Activated CD8-positive, alpha-beta memory T cell treated with anti-CD3 and anti-CD28 coated beads, Interleukin-2, amount 10 ng/mL, durations not matched to agents 7 days and 5 days (primary cell): ENCODE data around the gene DNAJB8. TPM values are rescaled to one million over a fixed set of nuclear protein-coding genes. Genes with fewer than 3 reads are reported as not detected.

Experiments used
- ATAC-seq: fragments of 150-1000 bp; cut with Tn5 transposase; one replicate; pipeline ENCODE4 v1.10.0; 2021; ENCODE audit warnings: moderate library complexity
- CTCF ChIA-PET: fragments of 350-600 bp; sonication (Branson Sonifier 250); formaldehyde crosslinking; loops from one replicate; lab custom pipeline; 2021; ENCODE audit warnings: antibody characterized with exemption; lab: Charles Lee
- DNase-seq: peaks from one replicate; pipeline ENCODE4 v3.0.0-alpha.2; 2020
- H3K27ac Mint-ChIP-seq: one replicate; pipeline ENCODE4 v1.8.0; 2021; ENCODE audit warnings: mild to moderate bottlenecking, mixed read lengths
- H3K27me3 Mint-ChIP-seq: one replicate; pipeline ENCODE4 v1.8.0; 2021; ENCODE audit warnings: mixed read lengths
- H3K36me3 Mint-ChIP-seq: one replicate; pipeline ENCODE4 v1.8.0; 2021; ENCODE audit warnings: mild to moderate bottlenecking, mixed read lengths
- H3K4me1 Mint-ChIP-seq: one replicate; pipeline ENCODE4 v1.8.0; 2021; ENCODE audit warnings: mixed read lengths
- H3K4me3 Mint-ChIP-seq: one replicate; pipeline ENCODE4 v1.8.0; 2021; ENCODE audit warnings: mild to moderate bottlenecking, moderate library complexity, mixed read lengths
- H3K9me3 Mint-ChIP-seq: one replicate; pipeline ENCODE4 v1.8.0; 2022; ENCODE audit warnings: low read depth, mixed read lengths
- total RNA-seq, 2 experiments: library from RNA; stranded (reverse); gene quantifications; one replicate each; pipeline ENCODE4 v1.2.3, GENCODE V29; 2021

DNAJB8 gene
- total RNA-seq, 2 experiments from 2014 or later, result not detected

GRCh38 chr3:128499724-128500275 lies 33.1 kb upstream of the DNAJB8 start:
- no peak overlapping the region for H3K4me3 Mint-ChIP-seq
- H3K9me3 Mint-ChIP-seq, result no peaks in the 10 kb centered on the region
- peaks cover 6% of the 10 kb centered on the region for H3K4me1 Mint-ChIP-seq
- H3K36me3 Mint-ChIP-seq, result no peaks in the 10 kb centered on the region
- DNase-seq (no peak), ATAC-seq (no peak)
- CTCF ChIA-PET, result interaction anchor here (0.6 to 1.6 kb wide), 4 partner anchors 9 to 296 kb away, joined by 3 to 15 read pairs (median 4); no protein-coding TSS in a partner anchor
- H3K27me3 Mint-ChIP-seq, result peaks cover 58% of the 10 kb centered on the region
- H3K27ac Mint-ChIP-seq, result no peak overlapping the region

- Mint-ChIP-seq H3K27me3 (peaks cover 64% of the 10 kb centered on the region), H3K9me3 (no peaks in the 10 kb centered on the region), H3K27ac (no peak overlapping the region), H3K4me3 (peak overlapping the region; percentile 13), H3K36me3 (no peaks in the 10 kb centered on the region), H3K4me1 (peaks cover 6% of the 10 kb centered on the region)
- CTCF ChIA-PET, result interaction anchor here (0.6 to 1.6 kb wide), 4 partner anchors 8 to 296 kb away, joined by 3 to 15 read pairs (median 4); no protein-coding TSS in a partner anchor
- ATAC-seq, result no peak
- no peak for DNase-seq
Measured at GRCh38 chr3:128498901-128499530, 32.3 kb upstream of the DNAJB8 start.

GRCh38 chr3:128498127-128498626 lies 31.5 kb upstream of the DNAJB8 start:
- H3K4me1 Mint-ChIP-seq, result peaks cover 6% of the 10 kb centered on the region
- DNase-seq (no peak), ATAC-seq (no peak)
- H3K27me3 Mint-ChIP-seq, result peaks cover 72% of the 10 kb centered on the region
- peak overlapping the region; percentile 16 for H3K4me3 Mint-ChIP-seq
- no peak overlapping the region for H3K27ac Mint-ChIP-seq
- no peaks in the 10 kb centered on the region for H3K9me3 Mint-ChIP-seq
- no peaks in the 10 kb centered on the region for H3K36me3 Mint-ChIP-seq
- CTCF ChIA-PET, result interaction anchor here (0.7 to 1.6 kb wide), 10 partner anchors 9 to 403 kb away, joined by 3 to 15 read pairs (median 4); no protein-coding TSS in a partner anchor

GRCh38 chr3:128497305-128498126 lies 30.8 kb upstream of the DNAJB8 start:
- peaks cover 6% of the 10 kb centered on the region for H3K4me1 Mint-ChIP-seq
- CTCF ChIA-PET, result interaction anchor here (0.6 to 1.4 kb wide), 13 partner anchors 8 to 402 kb away, joined by 3 to 13 read pairs (median 4); no protein-coding TSS in a partner anchor
- H3K27me3 Mint-ChIP-seq, result peaks cover 76% of the 10 kb centered on the region
- peak; percentile 75 for ATAC-seq
- H3K4me3 Mint-ChIP-seq, result peak overlapping the region; percentile 46
- H3K27ac Mint-ChIP-seq, result no peak overlapping the region
- DNase-seq, result peak; percentile 67
- no peaks in the 10 kb centered on the region for H3K36me3 Mint-ChIP-seq
- no peaks in the 10 kb centered on the region for H3K9me3 Mint-ChIP-seq

- CTCF ChIA-PET, result interaction anchor here (0.6 to 1.4 kb wide), 8 partner anchors 8 to 401 kb away, joined by 3 to 6 read pairs (median 4); no protein-coding TSS in a partner anchor
- Mint-ChIP-seq H3K36me3 (no peaks in the 10 kb centered on the region), H3K4me3 (peak overlapping the region; percentile 46), H3K9me3 (no peaks in the 10 kb centered on the region), H3K4me1 (peaks cover 9% of the 10 kb centered on the region), H3K27ac (no peak overlapping the region), H3K27me3 (peaks cover 74% of the 10 kb centered on the region)
- DNase-seq, result no peak
- no peak for ATAC-seq
Measured at GRCh38 chr3:128496602-128497304, 30.1 kb upstream of the DNAJB8 start.

GRCh38 chr3:128496019-128496601 lies 29.4 kb upstream of the DNAJB8 start:
- DNase-seq (no peak), ATAC-seq (no peak)
- H3K36me3 Mint-ChIP-seq, result no peaks in the 10 kb centered on the region
- H3K27me3 Mint-ChIP-seq, result peaks cover 78% of the 10 kb centered on the region
- H3K4me3 Mint-ChIP-seq, result peak overlapping the region; percentile 17
- CTCF ChIA-PET, result interaction anchor here (1.4 kb wide), 1 partner anchor 122 kb away, joined by 3 read pairs; no protein-coding TSS in a partner anchor
- H3K9me3 Mint-ChIP-seq, result no peaks in the 10 kb centered on the region
- H3K4me1 Mint-ChIP-seq, result peaks cover 9% of the 10 kb centered on the region
- no peak overlapping the region for H3K27ac Mint-ChIP-seq

- H3K4me3 Mint-ChIP-seq, result no peak overlapping the region
- DNase-seq (no peak), ATAC-seq (no peak)
- H3K36me3 Mint-ChIP-seq, result no peaks in the 10 kb centered on the region
- CTCF ChIA-PET, result interaction anchor here (1.1 to 1.4 kb wide), 2 partner anchors 113 to 122 kb away, joined by 3 read pairs; no protein-coding TSS in a partner anchor
- H3K4me1 Mint-ChIP-seq, result peaks cover 9% of the 10 kb centered on the region
- no peaks in the 10 kb centered on the region for H3K9me3 Mint-ChIP-seq
- H3K27me3 Mint-ChIP-seq, result peaks cover 77% of the 10 kb centered on the region
- H3K27ac Mint-ChIP-seq, result no peak overlapping the region
Measured at GRCh38 chr3:128495435-128495970, 28.8 kb upstream of the DNAJB8 start.

- DNase-seq (no peak), ATAC-seq (no peak)
- Mint-ChIP-seq H3K27me3 (peaks cover 79% of the 10 kb centered on the region), H3K4me1 (peaks cover 17% of the 10 kb centered on the region), H3K27ac (no peak overlapping the region), H3K36me3 (no peaks in the 10 kb centered on the region), H3K4me3 (no peak overlapping the region), H3K9me3 (no peaks in the 10 kb centered on the region)
- CTCF ChIA-PET, result no interaction called here
Measured at GRCh38 chr3:128494367-128494650, 27.6 kb upstream of the DNAJB8 start.

GRCh38 chr3:128493570-128494366 lies 27.1 kb upstream of the DNAJB8 start:
- Mint-ChIP-seq H3K36me3 (no peaks in the 10 kb centered on the region), H3K27ac (no peak overlapping the region), H3K27me3 (peaks cover 76% of the 10 kb centered on the region), H3K9me3 (no peaks in the 10 kb centered on the region), H3K4me3 (no peak overlapping the region), H3K4me1 (peaks cover 18% of the 10 kb centered on the region)
- DNase-seq (no peak), ATAC-seq (no peak)
- CTCF ChIA-PET, result no interaction called here

GRCh38 chr3:128492671-128493569 lies 26.2 kb upstream of the DNAJB8 start, which contains the start of gene GATA2:
Gene GATA2 (minus strand): TSS chr3:128493201. CDS start chr3:128487031, 6,170 bp downstream.
- CTCF ChIA-PET, result interaction anchor here (1.4 to 2.7 kb wide), 2 partner anchors 64 to 116 kb away, joined by 3 to 10 read pairs; no protein-coding TSS in a partner anchor
- Mint-ChIP-seq H3K36me3 (no peaks in the 10 kb centered on the region), H3K27me3 (peaks cover 77% of the 10 kb centered on the region), H3K9me3 (no peaks in the 10 kb centered on the region), H3K27ac (no peak within 1 kb of the TSS), H3K4me1 (peaks cover 22% of the 10 kb centered on the region), H3K4me3 (no peak within 1 kb of the TSS)
- ATAC-seq (no peak), DNase-seq (no peak)
